SK-N-MC (cell line): ENCODE measurements around the gene MARCHF10.

Experiments used
- DNase-seq: peaks from one replicate; pipeline ENCODE4 v3.0.0-alpha.2; 2011; ENCODE audit warnings: low read depth, low spot score
- H3K27ac ChIP-seq: fragments of 200-600 bp; sonication (generic); 2 replicates; pipeline ENCODE4 v1.5.1; 2016; ENCODE audit warnings: mixed run types
- H3K36me3 ChIP-seq: fragments of 200-600 bp; sonication (generic); 2 replicates; pipeline ENCODE4 v1.6.1; 2017; ENCODE audit warnings: antibody characterized with exemption, low read length, mixed read lengths; ENCODE audit not compliant: insufficient read depth
- H3K4me3 ChIP-seq: fragments of 200-600 bp; sonication (generic); 2 replicates; pipeline ENCODE4 v1.5.1; 2016
- H3K9ac ChIP-seq: fragments of 200-600 bp; sonication (generic); 2 replicates; pipeline ENCODE4 v1.8.0; 2017; ENCODE audit warnings: mixed run types, mixed read lengths; ENCODE audit not compliant: insufficient read length
- H3K9me3 ChIP-seq: fragments of 200-600 bp; sonication (generic); 2 replicates; pipeline ENCODE4 v1.6.1; 2017; ENCODE audit warnings: low read depth, mild to moderate bottlenecking, antibody characterized with exemption, low read length, moderate library complexity, mixed read lengths
- EZH2 ChIP-seq: fragments of 200-600 bp; sonication (generic); IDR thresholded peaks from one replicate; pipeline ENCODE4 v1.6.1; 2017; ENCODE audit warnings: antibody characterized with exemption
- FOXP2 ChIP-seq: optimal IDR thresholded peaks from 2 replicates; pipeline ENCODE3; 2011; ENCODE audit warnings: mild to moderate bottlenecking, moderate library complexity; ENCODE audit not compliant: insufficient read depth; ENCODE audit errors: extremely low read length, control extremely low read depth
- POLR2AphosphoS5 ChIP-seq: IDR thresholded peaks from 2 replicates; pipeline ENCODE4 v1.6.1; 2012; ENCODE audit warnings: mild to moderate bottlenecking, low read depth, low read length, borderline replicate concordance

Gene MARCHF10

GRCh38 chr17:62755141-62755851 is 52.8 kb downstream of the MARCHF10 start:
- no peak overlapping the region for H3K4me3 ChIP-seq
- H3K27ac ChIP-seq, result no peak overlapping the region
- TF ChIP-seq POLR2AphosphoS5 (no peak), FOXP2 (no peak), EZH2 (no peak)
- no peaks in the 10 kb centered on the region for H3K36me3 ChIP-seq
- no peak for DNase-seq
- H3K9ac ChIP-seq, result no peak overlapping the region
- H3K9me3 ChIP-seq, result no peaks in the 10 kb centered on the region

GRCh38 chr17:62754631-62755030 is 53.5 kb downstream of the MARCHF10 start:
- H3K9ac ChIP-seq, result no peak overlapping the region
- no peak overlapping the region for H3K4me3 ChIP-seq
- TF ChIP-seq POLR2AphosphoS5, result no peak
- no peak for TF ChIP-seq FOXP2
- TF ChIP-seq EZH2, result no peak
- no peaks in the 10 kb centered on the region for H3K36me3 ChIP-seq
- DNase-seq, result no peak
- no peak overlapping the region for H3K27ac ChIP-seq
- no peaks in the 10 kb centered on the region for H3K9me3 ChIP-seq

GRCh38 chr17:62753562-62753961 is 54.6 kb downstream of the MARCHF10 start:
- Histone ChIP-seq H3K4me3 (no peak overlapping the region), H3K9ac (no peak overlapping the region), H3K9me3 (no peaks in the 10 kb centered on the region), H3K36me3 (no peaks in the 10 kb centered on the region), H3K27ac (no peak overlapping the region)
- no peak for TF ChIP-seq EZH2
- no peak for TF ChIP-seq FOXP2
- no peak for TF ChIP-seq POLR2AphosphoS5
- no peak for DNase-seq

GRCh38 chr17:62751060-62751691 is 56.9 kb downstream of the MARCHF10 start:
- DNase-seq, result no peak
- Histone ChIP-seq H3K4me3 (no peak overlapping the region), H3K9me3 (no peaks in the 10 kb centered on the region), H3K36me3 (no peaks in the 10 kb centered on the region), H3K9ac (no peak overlapping the region), H3K27ac (no peak overlapping the region)
- TF ChIP-seq POLR2AphosphoS5, result no peak
- no peak for TF ChIP-seq FOXP2
- TF ChIP-seq EZH2, result no peak

GRCh38 chr17:62750631-62751051 is 57.5 kb downstream of the MARCHF10 start:
- no peak for DNase-seq
- H3K27ac ChIP-seq, result no peak overlapping the region
- H3K36me3 ChIP-seq, result no peaks in the 10 kb centered on the region
- no peak overlapping the region for H3K9ac ChIP-seq
- H3K9me3 ChIP-seq, result no peaks in the 10 kb centered on the region
- TF ChIP-seq FOXP2 (no peak), POLR2AphosphoS5 (no peak), EZH2 (no peak)
- no peak overlapping the region for H3K4me3 ChIP-seq

GRCh38 chr17:62749926-62750325 is 58.2 kb downstream of the MARCHF10 start:
- Histone ChIP-seq H3K4me3 (no peak overlapping the region), H3K9me3 (no peaks in the 10 kb centered on the region), H3K27ac (no peak overlapping the region), H3K9ac (no peak overlapping the region), H3K36me3 (no peaks in the 10 kb centered on the region)
- TF ChIP-seq FOXP2 (no peak), POLR2AphosphoS5 (no peak), EZH2 (no peak)
- no peak for DNase-seq

GRCh38 chr17:62746941-62747340 is 61.2 kb downstream of the MARCHF10 start:
- TF ChIP-seq POLR2AphosphoS5 (no peak), FOXP2 (no peak), EZH2 (no peak)
- Histone ChIP-seq H3K4me3 (no peak overlapping the region), H3K36me3 (no peaks in the 10 kb centered on the region), H3K9ac (no peak overlapping the region), H3K9me3 (no peaks in the 10 kb centered on the region), H3K27ac (no peak overlapping the region)
- DNase-seq, result no peak

GRCh38 chr17:62745806-62746205 is 62.3 kb downstream of the MARCHF10 start:
- no peak overlapping the region for H3K27ac ChIP-seq
- no peak overlapping the region for H3K4me3 ChIP-seq
- H3K9me3 ChIP-seq, result no peaks in the 10 kb centered on the region
- DNase-seq, result no peak
- TF ChIP-seq EZH2, result no peak
- TF ChIP-seq POLR2AphosphoS5, result no peak
- no peak for TF ChIP-seq FOXP2
- no peaks in the 10 kb centered on the region for H3K36me3 ChIP-seq
- no peak overlapping the region for H3K9ac ChIP-seq
